Stimulated activated CD8-positive, alpha-beta memory T cell treated with anti-CD3 and anti-CD28 coated beads, Interleukin-4, amount 100 ng/mL, for 1 hour (primary cell): ENCODE measurements around the gene TEX261.
"Not testable (repeated sequence)": the region's sequence is repeated elsewhere in the genome, so short reads cannot be mapped to it uniquely, and the experiment has no call there.

Experiments
- DNase-seq, 2 donors: peaks; one replicate each; pipeline ENCODE4 v3.0.0-alpha.2; 2020; ENCODE audit warnings: low read depth in 2 of 2, low spot score in 1 of 2

Gene TEX261

DNA sequence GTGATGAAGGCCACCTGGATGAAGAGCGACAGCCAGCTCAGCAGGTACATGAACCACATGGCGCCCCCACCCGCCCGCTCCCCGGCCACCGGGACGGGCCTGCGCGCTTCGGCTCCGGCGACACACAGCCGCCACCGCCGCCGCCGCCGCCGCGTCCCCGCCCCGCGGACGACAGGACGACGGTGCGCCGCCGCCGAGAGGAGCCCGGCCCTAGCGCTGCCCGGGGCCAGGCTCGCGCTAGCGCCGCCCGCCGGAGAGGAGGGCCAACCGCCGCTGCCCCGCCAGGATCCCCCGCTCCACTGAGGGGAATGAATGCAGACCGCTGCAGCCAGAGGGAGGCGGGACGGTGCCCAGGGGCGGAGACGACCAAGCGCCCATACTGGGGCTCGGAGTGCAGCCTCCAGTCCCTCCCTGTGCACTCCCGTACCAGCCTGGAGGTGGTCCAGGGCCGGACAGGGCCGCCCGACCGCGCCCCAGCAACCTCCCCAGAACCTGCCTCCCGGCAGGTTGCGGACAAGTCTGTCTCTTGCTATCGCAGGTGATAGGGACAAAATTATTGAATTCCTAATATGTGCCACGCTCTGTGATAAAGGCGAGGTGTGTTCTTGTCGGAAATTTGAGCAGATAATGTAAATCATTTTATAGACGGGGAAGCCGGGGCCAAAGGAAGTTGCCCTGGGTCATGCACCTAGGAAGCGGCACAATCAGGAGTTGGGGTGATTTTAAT, at the start of gene TEX261:
Gene TEX261, minus strand, starts transcription at position 175 of the 727 bp plus-strand sequence. Its CDS starts 116 bp downstream, at position 59.
- DNase-seq, result peak; percentile 63 to 82

DNA sequence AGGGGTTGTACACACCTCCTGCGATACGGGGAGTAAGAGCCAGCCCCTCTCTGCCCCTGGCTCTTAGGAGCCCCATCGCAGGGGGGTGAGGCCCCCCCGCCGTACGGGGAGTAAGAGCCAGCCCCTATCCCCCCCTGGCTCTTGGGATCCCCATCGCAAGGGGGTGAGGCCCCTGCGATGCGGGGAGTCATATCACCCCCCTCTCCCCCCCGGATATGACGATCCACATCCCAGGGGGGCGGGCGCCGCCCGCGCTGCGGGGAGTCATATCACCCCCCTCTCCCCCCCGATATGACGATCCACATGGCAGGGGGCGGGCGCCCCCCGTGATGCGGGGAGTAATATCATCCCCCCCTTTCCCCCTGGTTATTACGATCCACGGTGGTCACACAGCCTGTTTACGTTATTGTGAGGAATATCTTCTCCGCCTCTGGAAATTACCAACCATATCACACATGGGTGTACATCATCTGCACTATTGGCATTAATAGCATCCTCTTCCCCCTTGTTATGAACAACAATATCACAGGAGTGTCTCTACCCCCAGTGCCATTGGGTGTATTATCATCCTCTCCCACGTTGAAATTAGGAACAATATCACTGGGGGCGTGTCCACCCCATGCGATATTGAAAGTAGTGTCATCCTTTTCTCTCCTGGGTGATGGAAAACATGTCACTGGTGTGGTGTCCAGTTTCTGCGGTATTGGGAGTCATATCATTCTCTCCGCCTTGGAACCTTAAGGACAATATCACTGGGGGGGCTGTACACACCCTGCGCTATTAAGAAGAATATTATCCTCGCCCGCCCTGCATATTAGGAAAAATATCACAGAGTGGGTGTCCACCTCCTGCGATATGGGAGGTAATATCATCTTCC, 49.1 kb upstream of the TEX261 start:
- no peak for DNase-seq

DNA sequence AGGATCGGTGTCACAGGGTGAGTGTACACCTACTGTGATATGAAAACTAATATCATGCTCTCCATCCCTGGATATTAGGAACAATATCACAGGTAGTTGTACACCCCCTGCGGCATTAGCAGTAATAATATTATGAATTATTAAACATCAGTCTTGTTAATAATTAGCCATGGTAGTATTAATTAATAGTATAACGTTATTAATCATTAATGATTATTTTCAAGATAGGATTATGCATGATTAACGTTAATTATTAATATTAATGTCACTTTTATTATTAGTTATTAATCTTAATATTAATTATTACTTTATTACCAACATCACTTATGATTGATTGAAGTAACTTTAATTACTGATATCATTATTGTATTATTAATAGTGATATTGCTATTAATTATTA, 47.6 kb upstream of the TEX261 start:
- DNase-seq, result no peak

DNA sequence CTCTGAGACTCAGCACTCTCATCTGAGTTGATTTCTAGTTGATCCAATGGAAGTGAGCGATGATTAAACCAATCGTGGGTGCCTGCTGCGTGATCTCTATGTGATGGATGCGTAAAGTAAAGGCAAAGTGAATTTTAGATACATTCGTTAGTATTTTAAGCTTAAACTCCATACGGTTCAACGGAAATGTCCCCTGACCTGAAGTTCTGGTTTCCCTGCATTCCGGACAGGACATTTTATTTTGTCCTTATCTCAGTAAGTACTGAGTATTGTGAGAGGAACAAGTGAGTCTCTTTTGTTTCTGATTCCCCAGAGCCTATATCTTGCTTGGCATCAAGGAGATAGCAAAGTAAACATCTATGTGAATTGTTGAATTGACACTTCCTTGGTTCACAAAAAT, 41.6 kb upstream of the TEX261 start:
- DNase-seq, result not testable (repeated sequence)

DNA sequence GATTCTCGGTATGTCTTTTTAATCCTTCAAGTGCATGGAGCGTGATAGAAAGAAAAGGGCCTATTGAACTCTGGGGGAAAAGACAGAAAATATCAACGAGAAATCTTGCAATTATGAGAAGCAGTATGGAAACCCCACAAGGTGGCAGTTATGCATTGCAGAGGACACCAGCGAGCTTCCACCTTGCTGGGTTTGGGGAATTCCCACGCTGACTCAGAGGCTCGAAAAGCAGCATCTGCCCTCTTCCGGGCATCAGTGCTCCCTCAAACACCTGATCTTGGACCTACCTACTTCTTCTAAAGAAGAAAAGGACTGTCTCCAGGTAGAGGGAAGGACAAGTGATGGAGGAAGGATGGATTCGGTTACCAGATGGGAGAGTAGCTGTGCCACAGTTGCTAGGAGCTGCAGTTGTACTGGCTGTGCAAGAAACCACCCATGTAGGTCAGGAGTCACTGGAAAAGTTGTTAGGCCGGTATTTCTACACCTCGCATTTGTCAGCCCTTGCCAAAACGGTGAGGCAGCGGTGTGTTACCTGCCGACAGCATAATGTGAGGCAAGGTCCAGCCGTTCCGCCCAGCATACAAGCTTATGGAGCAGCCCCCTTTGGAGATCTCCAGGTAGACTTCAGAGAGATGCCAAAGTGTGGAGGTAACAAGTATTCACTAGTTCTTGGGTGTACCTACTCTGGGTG, 29.0 kb upstream of the TEX261 start:
- peak; percentile 19 to 26 for DNase-seq

DNA sequence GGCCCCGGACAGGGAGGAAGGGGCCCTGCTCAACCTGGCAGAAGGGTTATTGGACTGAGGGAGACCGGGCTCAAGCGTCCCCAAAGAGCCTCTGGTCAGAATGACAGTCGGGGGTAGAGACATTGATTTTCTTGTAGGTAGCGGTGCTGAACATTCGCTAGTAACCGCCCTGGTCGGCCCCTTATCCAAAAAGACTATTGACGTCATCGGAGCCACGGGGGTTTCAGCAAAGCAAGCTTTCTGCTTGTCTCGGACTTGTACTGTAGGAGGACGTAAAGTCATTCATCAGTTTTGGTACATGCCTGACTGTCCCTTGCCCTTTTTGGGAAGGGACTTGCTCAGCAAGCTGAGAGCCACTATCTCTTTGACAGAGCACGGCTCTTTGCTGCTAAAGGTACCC, 26.7 kb upstream of the TEX261 start:
- not testable (repeated sequence) for DNase-seq

DNA sequence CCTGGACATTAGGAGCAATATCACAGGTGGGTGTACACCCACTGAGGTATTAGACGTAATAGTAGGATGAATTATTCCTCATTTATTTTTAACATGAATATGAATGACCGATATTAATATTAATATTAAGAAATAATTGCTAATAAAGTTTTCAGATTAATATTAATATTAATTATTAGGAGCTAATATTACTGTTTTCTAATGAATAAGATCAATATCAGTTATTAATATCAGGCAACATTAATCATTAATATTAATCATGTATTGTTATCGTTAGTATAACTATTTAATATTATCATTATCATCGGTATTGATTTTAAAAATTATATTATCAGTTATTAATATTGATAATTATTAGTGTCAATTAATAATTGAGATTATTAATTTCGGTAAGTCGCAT, 25.3 kb upstream of the TEX261 start:
- DNase-seq, result not testable (repeated sequence)

DNA sequence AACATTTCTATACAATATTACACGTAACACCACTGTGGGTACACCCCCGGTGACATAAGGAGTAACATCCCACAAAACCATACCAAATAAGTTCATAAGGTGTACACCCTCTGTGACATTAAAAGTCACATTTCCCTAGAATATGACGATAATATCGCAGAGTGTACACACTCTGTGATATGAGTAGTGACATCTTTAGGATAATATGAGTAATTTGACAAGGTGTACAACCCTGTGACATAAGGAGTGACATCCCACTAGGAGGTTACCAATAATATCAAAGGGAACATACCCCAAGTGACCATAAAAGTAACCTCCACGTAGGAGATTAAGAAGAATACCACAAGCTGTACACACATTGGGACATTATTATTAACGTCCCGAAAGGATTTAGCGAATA, 24.0 kb upstream of the TEX261 start:
- DNase-seq, result no peak

DNA sequence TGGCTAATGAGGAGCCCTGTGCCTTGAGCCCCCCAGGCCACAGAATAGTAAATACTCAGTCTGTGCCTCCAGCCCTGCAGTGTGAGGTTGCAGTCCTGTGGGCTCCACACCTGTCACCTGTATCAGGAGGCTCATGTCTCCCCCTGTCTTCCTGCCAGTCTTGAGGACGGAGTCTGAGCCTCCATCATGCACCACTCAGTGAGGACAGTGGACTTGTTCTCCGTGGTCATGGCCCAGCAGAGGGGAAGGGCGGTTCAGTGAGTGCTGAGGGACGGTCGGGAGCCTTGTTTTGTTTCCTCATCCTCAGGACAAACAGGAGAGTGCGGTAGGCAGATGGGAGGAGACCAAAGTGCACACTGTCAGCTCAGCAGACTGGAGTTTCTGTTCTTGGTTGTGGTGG, 17.1 kb upstream of the TEX261 start:
- not testable (repeated sequence) for DNase-seq

DNA sequence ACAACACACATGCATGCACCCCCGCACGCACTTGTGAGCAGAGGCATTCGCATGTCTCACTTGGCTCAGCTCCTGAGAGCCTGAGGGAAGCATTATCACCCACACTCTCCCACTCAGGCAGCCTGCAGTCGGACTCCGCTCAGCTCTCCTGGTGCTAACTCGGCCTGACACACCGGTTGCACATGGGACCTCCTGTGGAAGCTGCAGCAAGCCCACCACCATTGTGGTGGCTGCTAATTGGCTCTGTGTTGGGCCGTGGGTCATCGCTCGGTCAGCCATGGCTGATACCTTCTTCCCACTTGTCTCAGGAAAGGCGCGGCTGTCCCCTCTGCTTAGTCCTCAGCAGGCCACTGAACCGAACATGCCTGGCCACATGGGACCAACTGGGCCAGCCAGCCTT, 13.7 kb upstream of the TEX261 start:
- no peak for DNase-seq

DNA sequence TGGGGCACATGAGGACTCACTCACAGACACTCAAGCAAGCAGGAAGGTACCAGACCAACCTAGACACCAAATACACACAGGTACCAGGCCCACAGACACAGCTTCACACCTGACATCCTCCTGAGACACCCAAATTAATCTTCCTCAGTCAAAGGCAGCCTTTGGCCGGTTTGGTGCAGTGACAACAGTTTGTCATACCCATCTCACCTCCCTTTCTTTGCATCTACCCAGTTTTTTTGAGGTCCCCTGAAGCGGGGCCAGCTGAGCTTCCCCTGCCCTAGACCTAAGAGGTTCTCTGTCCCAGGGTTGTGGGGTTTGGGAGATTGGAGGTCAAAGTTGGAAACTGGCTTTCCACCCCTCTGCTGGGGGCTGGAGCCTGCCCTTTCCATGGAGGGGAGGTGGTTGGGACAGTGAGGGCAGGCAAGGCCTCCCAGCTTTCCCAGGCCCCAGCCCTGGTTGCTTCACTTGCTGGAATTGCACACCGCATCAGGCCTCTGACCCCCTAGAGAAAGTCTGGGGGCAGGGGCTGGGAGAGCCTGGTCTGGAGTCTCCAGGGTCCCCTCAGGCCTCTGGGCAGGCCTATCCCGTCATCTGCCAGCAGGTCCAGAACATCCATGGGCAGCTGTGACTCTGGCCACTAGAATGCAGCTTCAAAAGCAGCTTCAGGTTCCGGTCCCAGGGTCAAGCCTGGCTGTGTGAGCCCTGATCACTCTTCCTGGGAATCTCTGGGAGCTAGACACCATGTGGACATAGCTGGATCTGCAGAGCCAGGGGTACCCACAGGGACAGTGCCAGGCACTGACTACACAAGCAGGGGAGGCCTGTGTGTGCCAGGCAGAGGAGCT, 12.5 kb upstream of the TEX261 start:
- DNase-seq, result no peak

DNA sequence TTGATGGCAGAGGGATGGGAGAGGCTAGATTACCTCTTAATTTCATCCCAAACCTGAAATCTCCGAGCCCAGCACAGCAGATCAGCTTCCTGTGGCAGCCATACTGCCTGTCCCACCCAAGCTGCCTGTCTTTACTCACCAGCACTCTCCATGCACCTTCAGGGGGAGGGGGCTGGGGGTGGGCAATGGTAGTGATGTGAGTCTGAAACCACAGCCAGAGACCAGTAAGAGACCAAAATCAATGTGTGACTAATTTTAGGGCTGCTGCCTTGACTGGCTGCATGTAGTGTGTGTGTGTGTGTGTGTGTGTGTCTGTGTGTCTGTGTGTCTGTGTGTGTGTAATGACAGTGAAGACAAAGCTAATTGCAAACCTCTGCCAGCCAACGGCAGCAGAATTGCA, 11.7 kb upstream of the TEX261 start:
- DNase-seq, result no peak

DNA sequence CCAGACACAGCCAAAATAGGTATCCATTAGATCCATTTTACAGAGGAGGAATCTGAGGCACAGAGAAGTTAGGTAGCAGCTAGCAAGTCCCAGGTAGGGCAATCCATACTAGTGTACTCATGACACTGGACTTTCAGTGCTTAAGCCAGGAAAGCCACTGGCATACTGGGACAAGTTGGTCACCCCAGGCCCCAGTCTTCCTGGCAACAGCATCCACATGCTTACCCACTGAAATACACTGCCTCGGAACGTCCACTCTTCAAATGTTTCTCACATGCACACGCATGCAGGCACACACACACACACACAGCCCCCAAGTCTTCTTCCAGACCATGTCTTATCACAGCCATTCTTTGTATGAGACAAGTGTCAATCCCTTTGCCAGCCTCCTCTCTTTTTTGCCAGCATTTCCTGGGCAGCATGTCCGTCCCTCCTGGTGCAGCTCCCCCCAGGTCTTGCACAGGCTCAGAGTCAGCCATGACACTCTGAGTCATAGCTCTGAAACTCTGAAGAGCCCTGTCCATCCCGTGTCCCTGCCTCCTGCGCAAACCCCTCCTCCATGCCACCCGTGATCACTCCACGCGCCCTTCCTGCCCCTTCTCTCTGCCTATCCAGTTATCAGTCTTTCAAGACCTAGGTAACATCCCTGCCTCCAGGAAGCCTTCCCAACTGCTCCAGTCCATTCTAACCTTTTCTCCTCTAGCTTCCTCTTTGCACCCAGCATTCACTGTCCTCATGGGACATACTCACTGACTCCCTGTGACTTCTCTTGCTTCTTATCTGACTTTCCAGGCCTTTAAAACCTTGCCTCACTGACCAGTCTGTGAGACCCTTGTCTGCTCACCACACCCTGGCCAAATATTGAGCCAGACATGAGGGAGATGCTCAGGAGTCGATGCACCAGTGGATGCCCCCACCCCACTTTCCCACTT, 10.9 kb upstream of the TEX261 start:
- DNase-seq, result no peak

DNA sequence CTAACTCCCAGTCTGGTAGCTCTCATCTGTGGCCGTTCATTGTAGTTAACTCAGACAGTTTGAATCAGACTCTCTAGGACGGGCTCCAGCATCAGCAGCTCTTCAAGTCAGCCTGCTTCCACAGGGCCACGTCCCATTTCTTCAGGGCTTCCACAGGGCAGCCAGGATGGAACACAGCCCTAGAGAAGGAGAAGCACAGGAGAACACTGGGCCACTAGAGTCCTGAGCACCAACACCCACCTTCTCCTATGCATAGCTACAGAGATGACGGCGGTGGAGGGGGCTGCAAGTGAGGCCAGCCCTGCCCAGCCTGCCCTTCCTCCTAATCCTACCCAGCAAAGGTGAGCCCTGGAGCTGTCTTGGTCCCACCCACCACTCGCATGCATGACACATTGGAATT, 10.2 kb upstream of the TEX261 start:
- no peak for DNase-seq

DNA sequence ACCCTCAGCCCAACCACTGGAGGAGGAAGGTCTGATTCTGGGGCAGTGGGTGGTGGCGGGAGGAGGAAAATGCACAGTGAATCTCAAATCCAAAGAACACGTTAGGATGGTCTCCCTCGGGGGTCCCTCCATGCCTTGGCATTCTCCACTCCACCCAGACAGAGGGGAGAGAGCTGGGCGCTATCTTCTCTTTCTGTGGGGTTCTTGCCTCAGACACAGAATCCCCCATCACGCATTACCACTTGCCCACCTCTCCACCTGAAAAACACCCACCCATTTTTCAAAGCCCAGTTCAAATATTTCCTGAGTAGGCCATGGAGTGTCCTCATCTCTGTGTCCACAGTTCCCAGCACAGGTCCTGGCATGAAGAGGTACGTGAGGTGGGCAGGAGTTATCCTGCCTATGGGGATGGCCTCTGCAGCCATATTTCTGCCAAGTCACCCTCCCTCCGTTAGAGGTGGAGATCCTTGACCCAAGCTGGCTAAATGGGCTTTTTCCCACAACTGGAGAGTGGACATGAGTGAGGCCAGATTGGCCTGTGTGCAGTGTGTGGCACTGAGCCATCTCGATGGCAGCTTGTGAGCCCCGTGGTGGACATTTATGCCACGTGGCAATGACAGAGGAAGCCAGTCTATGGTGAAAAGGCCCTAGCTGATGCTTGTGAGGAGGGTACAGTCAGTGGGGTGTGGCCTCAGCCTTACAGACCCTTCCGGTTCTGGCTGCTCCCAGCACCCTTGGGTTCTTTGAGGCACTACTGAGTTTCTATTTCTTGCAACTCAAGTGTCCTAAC, 9.5 kb upstream of the TEX261 start:
- DNase-seq, result no peak

DNA sequence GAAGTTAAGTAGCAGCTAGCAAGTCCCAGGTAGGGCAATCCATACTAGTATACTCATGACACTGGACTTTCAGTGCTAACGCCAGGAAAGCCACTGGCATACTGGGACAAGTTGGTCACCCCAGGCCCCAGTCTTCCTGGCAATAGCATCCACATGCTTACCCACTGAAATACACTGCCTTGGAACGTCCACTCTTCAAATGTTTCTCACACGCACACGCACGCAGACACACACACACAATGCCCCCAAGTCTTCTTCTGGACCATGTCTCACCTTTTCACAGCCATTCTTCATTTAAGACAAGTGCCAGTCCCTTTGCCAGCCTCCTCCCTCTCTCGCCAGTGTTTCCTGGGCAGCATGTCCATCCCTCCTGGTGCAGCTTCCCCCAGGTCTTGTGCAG, 8.7 kb upstream of the TEX261 start:
- no peak for DNase-seq

DNA sequence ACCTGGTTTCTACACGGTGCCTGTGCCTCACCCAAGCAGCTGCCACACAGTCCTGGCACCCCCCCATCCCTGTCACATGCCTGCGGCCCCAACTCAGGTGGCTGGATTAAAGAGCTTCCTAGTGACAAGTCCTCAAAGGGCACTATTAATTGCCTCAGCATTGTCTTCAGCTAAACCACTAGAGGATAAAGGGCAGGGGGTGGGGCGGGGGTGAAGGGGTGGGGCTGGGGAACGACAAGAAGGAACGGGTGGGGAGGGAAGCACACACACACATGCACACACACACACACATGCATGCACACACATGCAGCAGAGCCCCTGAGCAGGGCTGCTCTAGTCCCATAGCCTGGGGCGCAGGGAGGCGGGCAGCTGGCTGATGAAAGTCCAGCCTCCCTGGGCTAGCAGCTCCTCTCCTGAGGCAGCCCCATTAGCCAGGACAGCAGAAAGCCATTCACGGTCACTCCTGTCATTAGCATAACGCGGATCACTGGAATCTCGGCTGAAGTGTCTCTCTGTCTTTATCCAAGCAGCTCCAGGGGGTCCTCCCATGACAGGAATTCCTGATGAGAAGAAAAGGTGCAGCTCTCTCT, 7.4 kb upstream of the TEX261 start:
- DNase-seq, result no peak

DNA sequence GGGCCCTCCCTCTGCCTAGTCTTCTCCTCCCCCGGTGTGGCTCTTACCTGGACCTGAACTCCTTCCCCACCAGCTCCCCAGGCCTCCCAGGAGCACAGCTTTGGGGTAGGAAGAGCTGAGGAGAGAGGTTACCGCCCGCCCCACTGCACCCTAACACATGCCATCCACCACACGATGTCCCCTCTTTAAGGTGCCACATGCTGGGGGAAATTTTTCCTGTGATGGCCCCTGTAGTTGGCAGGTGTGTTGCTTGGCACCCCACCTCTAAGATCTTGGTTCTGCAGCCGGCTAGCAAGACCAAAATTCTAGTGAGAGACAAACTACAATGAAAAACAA, 6.9 kb upstream of the TEX261 start:
- no peak for DNase-seq
